IMR-90 (cell line): ENCODE data around the gene INCA1. TPM values are rescaled to one million over a fixed set of nuclear protein-coding genes. Genes with fewer than 3 reads are reported as not detected.

Source experiments
- ATAC-seq: fragments of 200-7000 bp; cut with Tn5 transposase; 2 replicates; pipeline ENCODE4 v1.9.1; 2020; ENCODE audit warnings: low read depth, mild to moderate bottlenecking, moderate library complexity
- BruUV-seq: library from RNA; stranded (reverse); fragments of 400-500 nt; replicated peaks from 2 replicates; lab custom pipeline; 2021; lab: Mats Ljungman, UMichigan
- CTCF ChIA-PET: fragments of 300-600 bp; formaldehyde crosslinking; extraction: SDS; loops from one replicate; lab custom pipeline; 2021; ENCODE audit warnings: antibody characterized with exemption; lab: Yijun Ruan, JAX
- POLR2A ChIA-PET: fragments of 300-600 bp; sonication (Branson Sonifier 250); formaldehyde crosslinking; loops from one replicate; lab custom pipeline; 2022; ENCODE audit warnings: antibody characterized with exemption; ENCODE audit not compliant: unreplicated experiment; lab: Charles Lee
- DNase-seq: peaks from one replicate; pipeline ENCODE4 v3.0.0; 2013
- H2AFZ ChIP-seq: replicated peaks from 2 replicates; pipeline ENCODE3; 2013; ENCODE audit warnings: low read length, mild to moderate bottlenecking; ENCODE audit not compliant: poor library complexity
- H2AK5ac ChIP-seq: 2 replicates; pipeline ENCODE4 v1.6.1; 2013; ENCODE audit warnings: low read depth, low read length, inconsistent platforms
- H2AK9ac ChIP-seq: replicated peaks from 2 replicates; pipeline ENCODE3; 2013; ENCODE audit warnings: mild to moderate bottlenecking, low read depth, low read length, moderate library complexity; ENCODE audit not compliant: poor library complexity
- H2BK120ac ChIP-seq: 2 replicates; pipeline ENCODE4 v1.6.1; 2013; ENCODE audit warnings: low read depth, low read length, inconsistent platforms
- H2BK15ac ChIP-seq: 3 replicates; pipeline ENCODE4 v1.6.1; 2013; ENCODE audit warnings: low read depth, low read length, inconsistent platforms
- H2BK20ac ChIP-seq: 2 replicates; pipeline ENCODE4 v1.6.1; 2013; ENCODE audit warnings: low read depth, mild to moderate bottlenecking, inconsistent platforms, low read length, moderate library complexity
- H2BK5ac ChIP-seq: 2 replicates; pipeline ENCODE4 v1.6.1; 2013; ENCODE audit warnings: mild to moderate bottlenecking, low read depth, low read length, inconsistent platforms; ENCODE audit not compliant: poor library complexity, severe bottlenecking
- H3K14ac ChIP-seq: replicated peaks from 2 replicates; pipeline ENCODE4 v1.6.1; 2013; ENCODE audit warnings: low read depth, low read length, inconsistent platforms
- H3K18ac ChIP-seq: 2 replicates; pipeline ENCODE4 v1.6.1; 2013; ENCODE audit warnings: low read depth, low read length, control low read depth
- H3K23ac ChIP-seq: 2 replicates; pipeline ENCODE4 v1.6.1; 2013; ENCODE audit warnings: low read depth, low read length, inconsistent platforms
- H3K27ac ChIP-seq: 2 replicates; pipeline ENCODE4 v1.5.1; 2013; ENCODE audit warnings: mild to moderate bottlenecking, control low read depth, low read length; ENCODE audit not compliant: insufficient read depth
- H3K27me3 ChIP-seq: 2 replicates; pipeline ENCODE4 v1.6.1; 2013; ENCODE audit warnings: low read length; ENCODE audit not compliant: control insufficient read depth, insufficient read depth
- H3K36me3 ChIP-seq: 2 replicates; pipeline ENCODE4 v1.6.1; 2013; ENCODE audit warnings: low read length, mixed read lengths; ENCODE audit not compliant: control insufficient read depth, insufficient read depth
- H3K4ac ChIP-seq: 2 replicates; pipeline ENCODE4 v1.6.1; 2013; ENCODE audit warnings: low read depth, low read length, inconsistent platforms
- H3K4me1 ChIP-seq: 2 replicates; pipeline ENCODE4 v1.6.1; 2013; ENCODE audit warnings: low read length, mixed read lengths; ENCODE audit not compliant: control insufficient read depth, insufficient read depth
- H3K4me2 ChIP-seq: 2 replicates; pipeline ENCODE4 v1.6.1; 2013; ENCODE audit warnings: low read depth, mild to moderate bottlenecking, control low read depth, low read length, moderate library complexity
- H3K4me3 ChIP-seq: 2 replicates; pipeline ENCODE4 v1.5.1; 2013; ENCODE audit warnings: low read depth, mild to moderate bottlenecking, control low read depth, low read length, moderate library complexity; ENCODE audit not compliant: insufficient read depth
- H3K56ac ChIP-seq: 2 replicates; pipeline ENCODE4 v1.6.1; 2013; ENCODE audit warnings: low read length, inconsistent platforms; ENCODE audit not compliant: insufficient read depth; ENCODE audit errors: extremely low read depth
- H3K79me1 ChIP-seq, 2 experiments: 2 replicates each; pipeline ENCODE4 v1.6.1; 2013; ENCODE audit warnings: low read length in 2 of 2, inconsistent platforms in 1 of 2, low read depth in 1 of 2
- H3K9ac ChIP-seq: 2 replicates; pipeline ENCODE4 v1.6.1; 2013; ENCODE audit warnings: low read depth, low read length, control low read depth
- H3K9me1 ChIP-seq: 2 replicates; pipeline ENCODE4 v1.6.1; 2013; ENCODE audit warnings: low read length, inconsistent platforms; ENCODE audit not compliant: insufficient read depth
- H3K9me3 ChIP-seq: 2 replicates; pipeline ENCODE4 v1.6.1; 2013; ENCODE audit warnings: low read length; ENCODE audit not compliant: control insufficient read depth, insufficient read depth
- H4K20me1 ChIP-seq: 2 replicates; pipeline ENCODE4 v1.6.1; 2013; ENCODE audit warnings: low read length, inconsistent platforms; ENCODE audit not compliant: insufficient read depth
- H4K5ac ChIP-seq: 2 replicates; pipeline ENCODE4 v1.6.1; 2013; ENCODE audit warnings: mild to moderate bottlenecking, low read depth, low read length, control low read depth
- H4K8ac ChIP-seq, 2 experiments: 2 replicates each; pipeline ENCODE4 v1.6.1; 2013; ENCODE audit warnings: low read depth in 2 of 2, low read length in 2 of 2, control low read depth in 1 of 2, inconsistent platforms in 1 of 2
- H4K91ac ChIP-seq: 2 replicates; pipeline ENCODE4 v1.6.1; 2013; ENCODE audit warnings: low read depth, low read length, inconsistent platforms; ENCODE audit not compliant: insufficient read depth
- BHLHE40 ChIP-seq: fragments of 150-350 bp; IDR thresholded peaks from 2 replicates; pipeline ENCODE4 v1.6.1; 2016; ENCODE audit warnings: mild to moderate bottlenecking, low read depth, low read length
- CEBPB ChIP-seq: IDR thresholded peaks from 2 replicates; pipeline ENCODE4 v1.6.1; 2012; ENCODE audit warnings: low read depth, low read length, improper control_type of control experiment
- RFX5 ChIP-seq: IDR thresholded peaks from 2 replicates; pipeline ENCODE4 v1.8.0; 2012; ENCODE audit warnings: low read depth, mild to moderate bottlenecking, low read length, moderate library complexity
- WGBS, 2 experiments: methylation state at CpG; one replicate each; pipeline versions ENCODE4 v1.1.5 to v1.1.7; 2013; ENCODE audit warnings: missing lambda C conversion rate in 2 of 2; ENCODE audit not compliant: insufficient read length in 1 of 2; ENCODE audit errors: extremely low coverage in 2 of 2; 5-methylcytosine and 5-hydroxymethylcytosine counted together
- dilution Hi-C: fragments of 300-500 bp; cut with HindIII; formaldehyde crosslinking; loops from one replicate; pipeline ENCODE4 v1.14.3; 2018; ENCODE audit warnings: low sequenced_read_pairs; ENCODE audit not compliant: unreplicated experiment
- in situ Hi-C: fragments of 300-500 bp; cut with MboI; formaldehyde crosslinking; loops from 3 replicates; pipeline ENCODE4 v1.14.3; 2019; ENCODE audit warnings: low sequenced_read_pairs, inconsistent platforms, mixed read lengths
- intact Hi-C: fragments of 100-400 bp; cut with micrococcal nuclease; formaldehyde crosslinking; loops from 2 replicates; pipeline ENCODE4 v1.10.0; 2022
- polyA plus RNA-seq, 3 experiments: library from polyadenylated mRNA; depleted of rRNA; stranded (reverse); fragments of >200 nt; gene quantifications; 2 replicates each; pipeline ENCODE4 v1.2.3, GENCODE V29; 2012; ENCODE audit warnings: low replicate concordance in 1 of 3
- total RNA-seq: library from RNA; depleted of rRNA; stranded (reverse); fragments of >200 nt; gene quantifications from 2 replicates; pipeline ENCODE4 v1.2.3, GENCODE V29; 2012

Gene INCA1
- total and polyA plus RNA-seq, 2 of the 4 experiments (the other 2 are of a cell fraction), result 0.18 to 0.51 TPM

GRCh38 chr17:4994081-4994595 lies 3.2 kb downstream of the INCA1 start:
- no peak overlapping the region for H3K18ac ChIP-seq
- no peak overlapping the region for H3K4ac ChIP-seq
- H3K23ac ChIP-seq, result no peak overlapping the region
- no peak overlapping the region for H3K27ac ChIP-seq
- no peak overlapping the region for H2AK5ac ChIP-seq
- H2BK120ac ChIP-seq, result no peak overlapping the region
- DNase-seq (no peak), ATAC-seq (no peak)
- peaks cover 5 to 25% of the 10 kb centered on the region in 2 experiments; a peak in 3 of 4 replicates for H3K79me1 ChIP-seq
- no peaks in the 10 kb centered on the region for H3K36me3 ChIP-seq
- dilution Hi-C loops, result no loop called here
- H2AFZ ChIP-seq, result no peak overlapping the region
- in situ Hi-C loops, result no loop called here
- H2BK20ac ChIP-seq, result no peak overlapping the region
- peaks cover 6% of the 10 kb centered on the region for H3K4me1 ChIP-seq
- no peak overlapping the region for H2AK9ac ChIP-seq
- no peak overlapping the region for H2BK5ac ChIP-seq
- no TSS peak for BruUV-seq
- H3K9me3 ChIP-seq, result no peaks in the 10 kb centered on the region
- ChIA-PET POLR2A (interaction anchor here (0.6 kb wide), 1 partner anchor 29 kb away, joined by 3 read pairs; no protein-coding TSS in a partner anchor), CTCF (no interaction called here)
- no peak for TF ChIP-seq RFX5
- TF ChIP-seq BHLHE40, result no peak
- TF ChIP-seq CEBPB, result no peak
- no peak overlapping the region for H4K91ac ChIP-seq
- intact Hi-C loops, result no loop called here
- peaks cover 9% of the 10 kb centered on the region for H3K9me1 ChIP-seq
- H3K4me3 ChIP-seq, result no peak overlapping the region
- H3K14ac ChIP-seq, result no peak overlapping the region
- H4K8ac ChIP-seq, result no peak overlapping the region
- no peak overlapping the region for H3K56ac ChIP-seq
- no peaks in the 10 kb centered on the region for H3K27me3 ChIP-seq
- H2BK15ac ChIP-seq, result no peak overlapping the region
- H4K20me1 ChIP-seq, result peaks cover 2% of the 10 kb centered on the region; the same call in 1 of the 2 replicates
- no peak overlapping the region for H4K5ac ChIP-seq
- no peak overlapping the region for H3K4me2 ChIP-seq
- no peak overlapping the region for H3K9ac ChIP-seq
- no CpG with 5 or more reads among the region's 6 CpGs for WGBS, 2 experiments
